Measurements from ENCODE around the gene TTLL4.
"Not testable (repeated sequence)": the region's sequence is repeated elsewhere in the genome, so short reads cannot be mapped to it uniquely, and the experiment has no call there.

Gene TTLL4

GRCh38 chr2:218745559-218746469 is 35.2 kb downstream of the TTLL4 start:
- no peak for FAIRE-seq
- no peak for DNase-seq (ENCODE audit: insufficient read length, low spot score)
- TF ChIP-seq POLR2A (IDR thresholded peaks at IDR 0.05; ENCODE audit: low read depth, low read length): no peak

GRCh38 chr2:218746470-218746795 is 35.8 kb downstream of the TTLL4 start:
- DNase-seq (ENCODE audit: insufficient read length, low spot score) (no peak), FAIRE-seq (no peak)
- TF ChIP-seq POLR2A (IDR thresholded peaks at IDR 0.05; ENCODE audit: low read depth, low read length): no peak

- FAIRE-seq (no peak), DNase-seq (ENCODE audit: insufficient read length, low spot score) (no peak)
- no peak for TF ChIP-seq POLR2A (IDR thresholded peaks at IDR 0.05; ENCODE audit: low read depth, low read length)
Observed at GRCh38 chr2:218746960-218747359, 36.3 kb downstream of the TTLL4 start.

- no peak for DNase-seq (ENCODE audit: insufficient read length, low spot score)
- FAIRE-seq: no peak
- TF ChIP-seq POLR2A (IDR thresholded peaks at IDR 0.05; ENCODE audit: low read depth, low read length): no peak
Observed at GRCh38 chr2:218748741-218749441, 38.3 kb downstream of the TTLL4 start.

- TF ChIP-seq POLR2A (IDR thresholded peaks at IDR 0.05; ENCODE audit: low read depth, low read length): no peak
- FAIRE-seq: no peak
Observed at GRCh38 chr2:218754201-218754600, 43.6 kb downstream of the TTLL4 start.

GRCh38 chr2:218754781-218755180 is 44.1 kb downstream of the TTLL4 start:
- FAIRE-seq (no peak), DNase-seq (ENCODE audit: insufficient read length, low spot score) (no peak)
- TF ChIP-seq POLR2A (IDR thresholded peaks at IDR 0.05; ENCODE audit: low read depth, low read length): no peak

More at GRCh38 chr2:218754201-218754600, 43.6 kb downstream of the TTLL4 start:
- no peak for DNase-seq (ENCODE audit: insufficient read length, low spot score)

- FAIRE-seq (no peak), DNase-seq (ENCODE audit: insufficient read length, low spot score) (no peak)
- TF ChIP-seq POLR2A (IDR thresholded peaks at IDR 0.05; ENCODE audit: low read depth, low read length): no peak
Observed at GRCh38 chr2:218755198-218755566, 44.5 kb downstream of the TTLL4 start.

GRCh38 chr2:218755567-218756404 is 45.2 kb downstream of the TTLL4 start:
- DNase-seq (ENCODE audit: insufficient read length, low spot score) (no peak), FAIRE-seq (no peak)
- TF ChIP-seq POLR2A (IDR thresholded peaks at IDR 0.05; ENCODE audit: low read depth, low read length): no peak

GRCh38 chr2:218756599-218757377 is 46.2 kb downstream of the TTLL4 start:
- FAIRE-seq (no peak), DNase-seq (ENCODE audit: insufficient read length, low spot score) (no peak)
- no peak for TF ChIP-seq POLR2A (IDR thresholded peaks at IDR 0.05; ENCODE audit: low read depth, low read length)

GRCh38 chr2:218761795-218762194 is 51.2 kb downstream of the TTLL4 start:
- no peak for TF ChIP-seq POLR2A (IDR thresholded peaks at IDR 0.05; ENCODE audit: low read depth, low read length)
- DNase-seq (ENCODE audit: insufficient read length, low spot score) (no peak), FAIRE-seq (no peak)

GRCh38 chr2:218772759-218773158 is 62.1 kb downstream of the TTLL4 start:
- FAIRE-seq; DNase-seq (ENCODE audit: insufficient read length, low spot score): not testable (repeated sequence)

- no peak for TF ChIP-seq POLR2A (IDR thresholded peaks at IDR 0.05; ENCODE audit: low read depth, low read length)
- DNase-seq (ENCODE audit: insufficient read length, low spot score): no peak
- no peak for FAIRE-seq
Observed at GRCh38 chr2:218773881-218774280, 63.2 kb downstream of the TTLL4 start.

GRCh38 chr2:218776488-218776887 is 65.9 kb downstream of the TTLL4 start:
- no peak for FAIRE-seq

More at GRCh38 chr2:218776488-218776887, 65.9 kb downstream of the TTLL4 start:
- TF ChIP-seq POLR2A (IDR thresholded peaks at IDR 0.05; ENCODE audit: low read depth, low read length): no peak
- no peak for DNase-seq (ENCODE audit: insufficient read length, low spot score)
